PC-3 (cell line): Measurements from ENCODE around the gene PSAPL1. TPM values are rescaled to one million over a fixed set of nuclear protein-coding genes. Genes with fewer than 3 reads are reported as not detected.

Experiments
- ATAC-seq: fragments of 200-7000 bp; cut with Tn5 transposase; 2 replicates; pipeline ENCODE4 v1.9.1; 2020; ENCODE audit warnings: mild to moderate bottlenecking, moderate library complexity
- Bru-seq: library from RNA; stranded (reverse); fragments of 400-500 nt; gene quantifications from one replicate; lab custom pipeline; 2021; lab: Mats Ljungman, UMichigan
- BruChase-seq, 2 experiments: library from RNA; stranded (reverse); fragments of 400-500 nt; gene quantifications; one replicate each; lab custom pipeline; 2021; lab: Mats Ljungman, UMichigan
- BruUV-seq: library from RNA; stranded (reverse); fragments of 400-500 nt; replicated peaks from 2 replicates; lab custom pipeline; 2021; lab: Mats Ljungman, UMichigan
- CTCF ChIA-PET: fragments of 300-600 bp; sonication (Branson Sonifier 250); formaldehyde crosslinking; loops from one replicate; lab custom pipeline; 2022; ENCODE audit warnings: antibody characterized with exemption; lab: Charles Lee
- POLR2A ChIA-PET: fragments of 300-600 bp; sonication (Branson Sonifier 250); formaldehyde crosslinking; loops from one replicate; lab custom pipeline; 2022; ENCODE audit warnings: antibody characterized with exemption; ENCODE audit not compliant: unreplicated experiment; lab: Charles Lee
- DNase-seq: peaks from one replicate; pipeline ENCODE4 v3.0.0-alpha.2; 2015
- H2AFZ ChIP-seq: fragments of 300-600 bp; sonication (generic); 2 replicates; pipeline ENCODE4 v1.6.0; 2016; ENCODE audit warnings: antibody characterized with exemption, low read length
- H3F3A ChIP-seq: fragments of 300-600 bp; sonication (generic); one replicate; pipeline ENCODE4 v1.6.0; 2017; ENCODE audit warnings: antibody characterized with exemption, low read length, control low read depth, mild to moderate bottlenecking; ENCODE audit not compliant: unreplicated experiment
- H3K27ac ChIP-seq: fragments of 300-600 bp; sonication (generic); 2 replicates; pipeline ENCODE4 v1.5.1; 2016; ENCODE audit warnings: mild to moderate bottlenecking, low read length
- H3K27me3 ChIP-seq: fragments of 300-600 bp; sonication (generic); 2 replicates; pipeline ENCODE4 v1.6.1; 2016; ENCODE audit warnings: low read length, mixed read lengths
- H3K36me3 ChIP-seq: fragments of 300-600 bp; sonication (generic); 2 replicates; pipeline ENCODE4 v1.6.1; 2016; ENCODE audit warnings: low read depth, mixed run types, low read length, mixed read lengths
- H3K4me1 ChIP-seq: fragments of 300-600 bp; sonication (generic); 2 replicates; pipeline ENCODE4 v1.5.1; 2016; ENCODE audit warnings: low read length; ENCODE audit not compliant: insufficient read depth
- H3K4me2 ChIP-seq: fragments of 300-600 bp; sonication (generic); 2 replicates; pipeline ENCODE4 v1.6.0; 2016; ENCODE audit warnings: low read length
- H3K4me3 ChIP-seq: fragments of 300-600 bp; sonication (generic); 2 replicates; pipeline ENCODE4 v1.5.1; 2016; ENCODE audit warnings: mild to moderate bottlenecking, low read length, mixed read lengths
- H3K79me2 ChIP-seq: fragments of 300-600 bp; sonication (generic); 2 replicates; pipeline ENCODE4 v1.6.1; 2017; ENCODE audit warnings: low read length, mixed read lengths
- H3K9ac ChIP-seq: fragments of 300-600 bp; sonication (generic); 2 replicates; pipeline ENCODE4 v1.6.0; 2016; ENCODE audit warnings: mild to moderate bottlenecking, low read length
- H3K9me2 ChIP-seq: fragments of 300-600 bp; sonication (generic); replicated peaks from 2 replicates; pipeline ENCODE4 v1.6.1; 2016; ENCODE audit warnings: mixed run types, low read length, mixed read lengths
- H3K9me3 ChIP-seq: fragments of 300-600 bp; sonication (generic); 2 replicates; pipeline ENCODE4 v1.6.1; 2016; ENCODE audit warnings: low read length, mixed read lengths
- H4K20me1 ChIP-seq: fragments of 300-600 bp; sonication (generic); 2 replicates; pipeline ENCODE4 v1.6.1; 2016; ENCODE audit warnings: low read length, mixed read lengths
- EZH2 ChIP-seq: fragments of 300-600 bp; sonication (generic); IDR thresholded peaks from one replicate; pipeline ENCODE4 v1.6.1; 2017; ENCODE audit warnings: antibody characterized with exemption, mild to moderate bottlenecking, low read length; ENCODE audit not compliant: unreplicated experiment
- EZH2phosphoT487 ChIP-seq: fragments of 300-600 bp; sonication (generic); IDR thresholded peaks from 2 replicates; pipeline ENCODE4 v1.6.1; 2018; ENCODE audit warnings: mild to moderate bottlenecking, antibody characterized with exemption, low read length, borderline replicate concordance
- intact Hi-C: fragments of 100-400 bp; cut with micrococcal nuclease; formaldehyde crosslinking; loops from 2 replicates; pipeline ENCODE4 v1.9.0; 2023
- long read RNA-seq: library from polyadenylated mRNA; unstranded; transcript quantifications from one replicate; pipeline ENCODE4 v2.0.0, GENCODE V29; 2021; ENCODE audit not compliant: unreplicated experiment
- total RNA-seq: library from RNA; depleted of rRNA; stranded (reverse); fragments of >200 nt; gene quantifications from 2 replicates; pipeline ENCODE4 v1.2.3, GENCODE V29; 2014; rRNA removed
- TF ChIP-seq, protein P1 (sequence below): fragments of 300-600 bp; sonication (generic); conservative IDR thresholded peaks from 2 replicates; pipeline ENCODE4 v1.5.1; 2017; ENCODE audit warnings: antibody characterized with exemption, low read depth, mild to moderate bottlenecking, low read length

PSAPL1 gene, protein sequence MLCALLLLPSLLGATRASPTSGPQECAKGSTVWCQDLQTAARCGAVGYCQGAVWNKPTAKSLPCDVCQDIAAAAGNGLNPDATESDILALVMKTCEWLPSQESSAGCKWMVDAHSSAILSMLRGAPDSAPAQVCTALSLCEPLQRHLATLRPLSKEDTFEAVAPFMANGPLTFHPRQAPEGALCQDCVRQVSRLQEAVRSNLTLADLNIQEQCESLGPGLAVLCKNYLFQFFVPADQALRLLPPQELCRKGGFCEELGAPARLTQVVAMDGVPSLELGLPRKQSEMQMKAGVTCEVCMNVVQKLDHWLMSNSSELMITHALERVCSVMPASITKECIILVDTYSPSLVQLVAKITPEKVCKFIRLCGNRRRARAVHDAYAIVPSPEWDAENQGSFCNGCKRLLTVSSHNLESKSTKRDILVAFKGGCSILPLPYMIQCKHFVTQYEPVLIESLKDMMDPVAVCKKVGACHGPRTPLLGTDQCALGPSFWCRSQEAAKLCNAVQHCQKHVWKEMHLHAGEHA
- total RNA-seq: 0.15 TPM in 1 of 2 replicates, not detected in the other
- not detected for Bru-seq, nascent RNA
- not detected for BruChase-seq, experiment 1, labeled RNA remaining after a 6-hour chase
- BruChase-seq, experiment 2, labeled RNA remaining after a 2-hour chase: not detected
- long read RNA-seq: 0 reads

DNA sequence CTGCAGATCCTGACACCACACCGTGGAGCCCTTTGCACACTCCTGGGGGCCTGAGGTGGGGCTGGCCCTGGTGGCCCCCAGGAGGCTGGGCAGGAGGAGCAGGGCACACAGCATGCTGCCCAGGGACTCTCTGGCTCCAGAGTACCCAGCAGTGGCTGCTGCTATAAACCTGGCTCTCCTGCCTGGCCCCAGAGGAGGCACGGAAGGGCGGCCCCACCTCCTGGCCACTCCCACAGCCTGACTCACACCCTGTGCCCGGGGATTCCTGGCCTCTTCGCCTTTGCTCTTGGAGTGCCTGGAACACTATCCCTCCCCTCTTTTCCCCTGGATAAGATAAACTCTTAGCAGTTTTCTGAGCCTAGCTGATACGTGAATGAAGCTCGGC lies at the start of gene PSAPL1:
Gene PSAPL1, minus strand, starts transcription at position 165 of the 385 bp plus-strand sequence. Its CDS starts 51 bp downstream, at position 114.
- no TSS peak for BruUV-seq
- no peak within 1 kb of the TSS for H3K4me3 ChIP-seq
- ChIA-PET CTCF (no interaction called here), POLR2A (no interaction called here)
- H3K36me3 ChIP-seq: no peaks in the 10 kb centered on the region
- peaks cover 15% of the 10 kb centered on the region; the same call in 1 of the 2 replicates for H3K4me1 ChIP-seq
- no peaks in the 10 kb centered on the region for H3K27me3 ChIP-seq
- H3K9me2 ChIP-seq: no peaks in the 10 kb centered on the region
- no peak within 1 kb of the TSS for H3K27ac ChIP-seq
- TF ChIP-seq, protein P1, sequence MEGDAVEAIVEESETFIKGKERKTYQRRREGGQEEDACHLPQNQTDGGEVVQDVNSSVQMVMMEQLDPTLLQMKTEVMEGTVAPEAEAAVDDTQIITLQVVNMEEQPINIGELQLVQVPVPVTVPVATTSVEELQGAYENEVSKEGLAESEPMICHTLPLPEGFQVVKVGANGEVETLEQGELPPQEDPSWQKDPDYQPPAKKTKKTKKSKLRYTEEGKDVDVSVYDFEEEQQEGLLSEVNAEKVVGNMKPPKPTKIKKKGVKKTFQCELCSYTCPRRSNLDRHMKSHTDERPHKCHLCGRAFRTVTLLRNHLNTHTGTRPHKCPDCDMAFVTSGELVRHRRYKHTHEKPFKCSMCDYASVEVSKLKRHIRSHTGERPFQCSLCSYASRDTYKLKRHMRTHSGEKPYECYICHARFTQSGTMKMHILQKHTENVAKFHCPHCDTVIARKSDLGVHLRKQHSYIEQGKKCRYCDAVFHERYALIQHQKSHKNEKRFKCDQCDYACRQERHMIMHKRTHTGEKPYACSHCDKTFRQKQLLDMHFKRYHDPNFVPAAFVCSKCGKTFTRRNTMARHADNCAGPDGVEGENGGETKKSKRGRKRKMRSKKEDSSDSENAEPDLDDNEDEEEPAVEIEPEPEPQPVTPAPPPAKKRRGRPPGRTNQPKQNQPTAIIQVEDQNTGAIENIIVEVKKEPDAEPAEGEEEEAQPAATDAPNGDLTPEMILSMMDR: no peak
- TF ChIP-seq EZH2phosphoT487 (no peak), EZH2 (no peak)
- no peaks in the 10 kb centered on the region for H4K20me1 ChIP-seq
- ATAC-seq (peak; percentile 99), DNase-seq (peak; percentile 63)
- no peaks in the 10 kb centered on the region for H3F3A ChIP-seq
- H3K79me2 ChIP-seq: no peaks in the 10 kb centered on the region
- H2AFZ ChIP-seq: no peak within 1 kb of the TSS
- no peak within 1 kb of the TSS for H3K4me2 ChIP-seq
- intact Hi-C loops: no loop called here
- no peaks in the 10 kb centered on the region for H3K9me3 ChIP-seq
- H3K9ac ChIP-seq: no peak within 1 kb of the TSS

DNA sequence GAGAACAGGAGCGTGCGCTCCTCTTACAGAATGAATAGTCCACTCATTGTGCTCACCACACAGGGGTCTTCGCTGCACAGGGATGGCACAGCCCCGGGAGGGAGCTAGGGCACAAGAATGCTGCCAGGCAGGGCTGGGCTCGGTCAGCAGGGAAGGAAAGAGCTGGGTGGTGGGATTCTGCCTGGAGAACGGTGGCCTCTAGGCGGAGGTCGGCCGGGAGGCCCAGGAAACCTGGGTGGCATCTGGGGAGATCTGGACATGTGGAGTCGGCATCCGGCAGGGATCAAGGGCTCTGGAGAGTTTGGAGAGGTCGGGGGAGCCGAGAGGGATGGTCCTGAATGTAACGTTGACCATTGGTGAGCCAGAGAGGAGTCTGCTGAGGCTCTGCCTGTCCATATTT lies 46.5 kb upstream of the PSAPL1 start:
- H3F3A ChIP-seq: no peaks in the 10 kb centered on the region
- intact Hi-C loops: no loop called here
- ATAC-seq: no peak
- no peaks in the 10 kb centered on the region for H3K4me1 ChIP-seq
- BruUV-seq: no TSS peak
- no peak overlapping the region for H2AFZ ChIP-seq
- no peaks in the 10 kb centered on the region for H3K36me3 ChIP-seq
- no peaks in the 10 kb centered on the region for H3K9me3 ChIP-seq
- H3K27ac ChIP-seq: no peak overlapping the region
- H3K4me3 ChIP-seq: no peak overlapping the region
- H3K27me3 ChIP-seq: no peaks in the 10 kb centered on the region
- ChIA-PET POLR2A (no interaction called here), CTCF (interaction anchor here (0.6 kb wide), 1 partner anchor 196 kb away, joined by 3 read pairs; no protein-coding TSS in a partner anchor)
- TF ChIP-seq, protein P1: no peak
- no peaks in the 10 kb centered on the region for H3K9me2 ChIP-seq
- no peak for DNase-seq
- no peaks in the 10 kb centered on the region for H4K20me1 ChIP-seq
- H3K9ac ChIP-seq: no peak overlapping the region
- H3K79me2 ChIP-seq: no peaks in the 10 kb centered on the region
- H3K4me2 ChIP-seq: no peak overlapping the region

DNA sequence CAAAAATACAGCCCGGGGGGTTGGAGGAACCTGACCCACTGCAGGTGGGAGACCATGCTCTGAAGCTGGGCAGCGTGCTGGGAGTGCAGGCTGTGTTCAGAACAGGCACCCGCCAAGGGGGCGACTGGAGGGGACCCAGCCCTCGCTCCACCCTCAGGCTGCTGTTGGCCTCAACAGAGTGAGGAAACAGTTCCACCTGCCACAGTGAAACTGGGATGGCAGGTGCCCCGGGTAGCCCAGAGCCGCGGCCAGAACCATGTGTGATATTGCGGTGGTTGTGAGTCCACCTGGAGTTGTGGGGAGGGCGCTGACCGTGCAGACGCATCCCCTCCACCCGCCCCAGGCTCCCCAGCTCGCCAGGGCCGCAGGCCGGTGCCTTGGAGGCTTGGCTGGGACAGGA lies 45.7 kb upstream of the PSAPL1 start:
- Histone ChIP-seq H3K9me2 (no peaks in the 10 kb centered on the region), H3K27me3 (no peaks in the 10 kb centered on the region), H3K27ac (no peak overlapping the region), H3K4me3 (no peak overlapping the region), H3K36me3 (no peaks in the 10 kb centered on the region), H3F3A (no peaks in the 10 kb centered on the region), H3K4me1 (no peaks in the 10 kb centered on the region), H4K20me1 (no peaks in the 10 kb centered on the region), H2AFZ (no peak overlapping the region), H3K79me2 (no peaks in the 10 kb centered on the region), H3K9ac (no peak overlapping the region), H3K4me2 (no peak overlapping the region), H3K9me3 (no peaks in the 10 kb centered on the region)
- POLR2A ChIA-PET: no interaction called here
- CTCF ChIA-PET: no interaction called here
- TF ChIP-seq EZH2phosphoT487 (no peak), EZH2 (no peak)
- TF ChIP-seq, protein P1: no peak
- DNase-seq (no peak), ATAC-seq (no peak)
- intact Hi-C loops: no loop called here
- BruUV-seq: no TSS peak
